Gastroesophageal sphincter (tissue), 4 donors: ENCODE measurements around the gene DOK5. TPM values are rescaled to one million over a fixed set of nuclear protein-coding genes. Genes with fewer than 3 reads are reported as not detected.

Source experiments
- ATAC-seq: fragments of 150-250 bp; one replicate; pipeline ENCODE4 v1.9.1; 2016; ENCODE audit warnings: mild to moderate bottlenecking, moderate library complexity
- H3K27ac ChIP-seq, 4 donors: fragments of 200-600 bp; sonication (generic) in 3 of 4; 1 replicate in 3 of 4; 2 replicates in 1 of 4; pipeline ENCODE4 v1.5.1; 2016 to 2019
- H3K27me3 ChIP-seq: fragments of 200-600 bp; sonication (generic); one replicate; pipeline ENCODE4 v1.5.1; 2019
- H3K36me3 ChIP-seq, 2 donors: fragments of 200-600 bp; sonication (generic); one replicate each; pipeline ENCODE4 v1.5.1; 2019; ENCODE audit warnings: control low read depth in 1 of 2
- H3K4me1 ChIP-seq, 3 donors: fragments of 200-600 bp; sonication (generic); 1 replicate in 2 of 3; 2 replicates in 1 of 3; pipeline ENCODE4 v1.5.1; 2016 to 2019; ENCODE audit warnings: control low read depth in 2 of 3
- H3K4me3 ChIP-seq, 2 donors: fragments of 200-600 bp; sonication (generic); one replicate each; pipeline ENCODE4 v1.5.1; 2019; ENCODE audit warnings: mild to moderate bottlenecking in 1 of 2, moderate library complexity in 1 of 2
- H3K9me3 ChIP-seq, 3 donors: fragments of 200-600 bp; sonication (generic); one replicate each; pipeline ENCODE4 v1.5.1; 2017 to 2019; ENCODE audit warnings: control low read depth in 2 of 3
- EP300 ChIP-seq: sonication (generic); formaldehyde crosslinking; IDR thresholded peaks from one replicate; pipeline ENCODE4 v1.6.1; 2017; ENCODE audit warnings: antibody characterized with exemption, mild to moderate bottlenecking
- POLR2A ChIP-seq, 2 donors: fragments of 450-650 bp; IDR thresholded peaks; one replicate each; pipeline ENCODE4 v1.6.1; 2017; ENCODE audit warnings: antibody characterized with exemption in 2 of 2, mild to moderate bottlenecking in 2 of 2, moderate library complexity in 1 of 2
- POLR2AphosphoS5 ChIP-seq: sonication (generic); formaldehyde crosslinking; IDR thresholded peaks from one replicate; pipeline ENCODE4 v1.6.1; 2017; ENCODE audit warnings: antibody characterized with exemption
- WGBS, 2 donors: methylation state at CpG; one replicate each; pipeline ENCODE4 v1.1.5; 2018; ENCODE audit warnings: low coverage in 1 of 2; 5-methylcytosine and 5-hydroxymethylcytosine counted together
- total RNA-seq, 4 donors: library from RNA; depleted of rRNA; stranded (reverse); fragments of >200 nt; gene quantifications; one replicate each; pipeline ENCODE4 v1.1.0, GENCODE V29; 2016
- TF ChIP-seq, protein P1 (sequence below), 4 experiments: fragments of 200-600 bp in 2 of 4; fragments of 450-650 bp in 2 of 4; sonication (generic) in 1 of 4; IDR thresholded peaks; one replicate each; pipeline ENCODE4 v1.5.1; 2017 to 2019; ENCODE audit warnings: antibody characterized with exemption in 4 of 4, mild to moderate bottlenecking in 2 of 4, moderate library complexity in 2 of 4

The DOK5 gene
- total RNA-seq, 4 donors from 2014 or later = 0.62 to 2.7 (median 1.4) TPM

- TF ChIP-seq POLR2A (IDR thresholded peaks at IDR 0.05) = no peak
- TF ChIP-seq, protein P1, sequence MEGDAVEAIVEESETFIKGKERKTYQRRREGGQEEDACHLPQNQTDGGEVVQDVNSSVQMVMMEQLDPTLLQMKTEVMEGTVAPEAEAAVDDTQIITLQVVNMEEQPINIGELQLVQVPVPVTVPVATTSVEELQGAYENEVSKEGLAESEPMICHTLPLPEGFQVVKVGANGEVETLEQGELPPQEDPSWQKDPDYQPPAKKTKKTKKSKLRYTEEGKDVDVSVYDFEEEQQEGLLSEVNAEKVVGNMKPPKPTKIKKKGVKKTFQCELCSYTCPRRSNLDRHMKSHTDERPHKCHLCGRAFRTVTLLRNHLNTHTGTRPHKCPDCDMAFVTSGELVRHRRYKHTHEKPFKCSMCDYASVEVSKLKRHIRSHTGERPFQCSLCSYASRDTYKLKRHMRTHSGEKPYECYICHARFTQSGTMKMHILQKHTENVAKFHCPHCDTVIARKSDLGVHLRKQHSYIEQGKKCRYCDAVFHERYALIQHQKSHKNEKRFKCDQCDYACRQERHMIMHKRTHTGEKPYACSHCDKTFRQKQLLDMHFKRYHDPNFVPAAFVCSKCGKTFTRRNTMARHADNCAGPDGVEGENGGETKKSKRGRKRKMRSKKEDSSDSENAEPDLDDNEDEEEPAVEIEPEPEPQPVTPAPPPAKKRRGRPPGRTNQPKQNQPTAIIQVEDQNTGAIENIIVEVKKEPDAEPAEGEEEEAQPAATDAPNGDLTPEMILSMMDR (IDR thresholded peaks at IDR 0.05) = no peak
- no peak for TF ChIP-seq EP300
- TF ChIP-seq POLR2AphosphoS5 = no peak
- Histone ChIP-seq H3K27ac (no peak overlapping the region), H3K27me3 (no peaks in the 10 kb centered on the region), H3K9me3 (no peaks in the 10 kb centered on the region), H3K36me3 (no peaks in the 10 kb centered on the region), H3K4me3 (no peak overlapping the region), H3K4me1 (no peaks in the 10 kb centered on the region)
- WGBS, 2 donors = 34 to 61% methylated on average over 3 of the region's 3 CpGs
- no peak for ATAC-seq
These were observed 74.4 kb downstream of the DOK5 start for GRCh38 chr20:54549658-54550326.

- no peak overlapping the region for H3K27ac ChIP-seq
- ATAC-seq = no peak
- no peaks in the 10 kb centered on the region for H3K9me3 ChIP-seq
- TF ChIP-seq POLR2AphosphoS5 (no peak), POLR2A (IDR thresholded peaks at IDR 0.05) (no peak), EP300 (no peak)
- TF ChIP-seq, protein P1 (IDR thresholded peaks at IDR 0.05) = no peak
- 89 to 93% methylated on average over 5 of the region's 5 CpGs for WGBS, 2 donors
- no peaks in the 10 kb centered on the region for H3K27me3 ChIP-seq
- H3K4me1 ChIP-seq = no peaks in the 10 kb centered on the region
- H3K4me3 ChIP-seq = no peak overlapping the region
- H3K36me3 ChIP-seq = no peaks in the 10 kb centered on the region
These were observed 75.5 kb downstream of the DOK5 start for GRCh38 chr20:54550776-54551396.

GRCh38 chr20:54554006-54554405 is 78.6 kb downstream of the DOK5 start:
- TF ChIP-seq POLR2A (IDR thresholded peaks at IDR 0.05) = no peak
- no peak for TF ChIP-seq EP300
- TF ChIP-seq, protein P1 (IDR thresholded peaks at IDR 0.05) = no peak
- TF ChIP-seq POLR2AphosphoS5 = no peak
- Histone ChIP-seq H3K27me3 (no peaks in the 10 kb centered on the region), H3K9me3 (no peaks in the 10 kb centered on the region), H3K4me1 (no peaks in the 10 kb centered on the region), H3K4me3 (no peak overlapping the region), H3K27ac (no peak overlapping the region), H3K36me3 (no peaks in the 10 kb centered on the region)
- no peak for ATAC-seq

- Histone ChIP-seq H3K9me3 (no peaks in the 10 kb centered on the region), H3K27me3 (no peaks in the 10 kb centered on the region), H3K27ac (no peak overlapping the region), H3K4me1 (no peaks in the 10 kb centered on the region), H3K36me3 (no peaks in the 10 kb centered on the region), H3K4me3 (no peak overlapping the region)
- no peak for TF ChIP-seq POLR2AphosphoS5
- TF ChIP-seq, protein P1 (IDR thresholded peaks at IDR 0.05) = no peak
- TF ChIP-seq POLR2A (IDR thresholded peaks at IDR 0.05) = no peak
- TF ChIP-seq EP300 = no peak
- ATAC-seq = no peak
- 73 to 90% methylated on average over 2 to 3 of the region's 3 CpGs for WGBS, 2 donors
These were observed 79.8 kb downstream of the DOK5 start for GRCh38 chr20:54555150-54555549.

- Histone ChIP-seq H3K36me3 (no peaks in the 10 kb centered on the region), H3K27me3 (no peaks in the 10 kb centered on the region), H3K27ac (no peak overlapping the region), H3K9me3 (no peaks in the 10 kb centered on the region), H3K4me3 (no peak overlapping the region), H3K4me1 (no peaks in the 10 kb centered on the region)
- ATAC-seq = no peak
- TF ChIP-seq, protein P1 (IDR thresholded peaks at IDR 0.05) = no peak
- TF ChIP-seq POLR2A (IDR thresholded peaks at IDR 0.05) (no peak), POLR2AphosphoS5 (no peak), EP300 (no peak)
- 88 to 89% methylated on average over 2 of the region's 2 CpGs for WGBS, 2 donors
These were observed 81.0 kb downstream of the DOK5 start for GRCh38 chr20:54556406-54556805.
